Stimulated activated CD8-positive, alpha-beta memory T cell treated with anti-CD3 and anti-CD28 coated beads, Interleukin-4, amount 100 ng/mL, for 1 hour (primary cell): ENCODE measurements around the gene NR2E3.

Experiments used
- DNase-seq, 2 donors: peaks; one replicate each; pipeline ENCODE4 v3.0.0-alpha.2; 2020; ENCODE audit warnings: low read depth in 2 of 2, low spot score in 1 of 2

The NR2E3 gene

DNA sequence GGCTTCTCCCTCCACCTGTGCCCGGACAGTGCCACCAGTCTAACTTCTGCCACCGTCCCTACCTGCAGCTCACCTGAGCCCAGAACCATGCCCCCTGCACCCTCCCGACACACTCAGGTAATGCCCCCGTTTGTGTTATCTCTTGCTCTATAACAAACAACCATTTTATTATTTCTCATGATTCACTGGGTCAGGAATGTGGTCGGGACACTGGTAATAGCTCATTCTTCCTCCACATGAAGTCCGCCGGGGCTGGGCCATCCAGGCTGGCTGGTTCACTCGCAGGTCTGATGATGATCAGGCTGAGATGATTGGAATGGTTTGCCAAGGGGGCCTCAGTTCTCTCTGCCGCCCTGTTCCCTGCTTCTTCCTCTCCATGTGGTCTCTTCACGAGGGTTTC is 20.3 kb upstream of the NR2E3 start:
- no peak for DNase-seq

DNA sequence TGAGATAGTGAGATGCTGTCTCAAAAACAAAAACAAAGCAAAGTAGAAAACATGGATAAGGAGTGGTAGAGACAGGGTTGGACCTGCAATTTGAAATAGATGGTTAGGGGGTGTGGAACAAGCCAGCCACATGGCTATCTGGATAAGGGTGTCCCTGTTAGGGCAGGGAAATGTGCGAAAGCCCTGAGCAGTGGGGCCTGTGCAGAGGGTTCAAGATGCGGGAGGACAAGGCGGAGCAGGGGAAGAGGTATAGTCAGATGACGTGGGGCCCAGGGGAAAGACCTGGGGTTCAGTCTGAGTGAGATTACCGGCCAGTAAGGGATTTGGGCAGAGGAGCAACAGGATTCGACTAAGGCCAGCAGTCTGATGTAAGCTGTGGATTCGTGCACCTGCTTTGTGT is 18.4 kb upstream of the NR2E3 start:
- DNase-seq, result no peak

DNA sequence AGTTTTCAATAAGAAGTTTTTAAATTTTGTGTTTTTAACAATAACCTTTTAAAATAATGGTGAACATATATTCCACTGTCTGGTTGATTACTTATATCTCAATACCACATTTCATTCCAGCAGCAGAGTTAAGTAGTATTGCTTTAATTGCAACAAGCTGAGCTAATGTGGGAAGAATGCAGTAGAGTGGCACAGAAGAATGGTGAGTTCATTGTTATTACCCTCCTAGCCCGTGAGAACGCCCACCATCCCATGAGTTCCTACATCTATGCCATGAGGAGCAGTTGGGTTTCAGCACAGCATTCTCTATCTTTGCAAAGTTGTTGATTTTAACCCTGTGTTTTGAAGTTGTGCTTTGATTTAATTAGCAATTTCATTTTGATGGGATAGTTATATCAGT is 17.8 kb upstream of the NR2E3 start:
- no peak for DNase-seq

DNA sequence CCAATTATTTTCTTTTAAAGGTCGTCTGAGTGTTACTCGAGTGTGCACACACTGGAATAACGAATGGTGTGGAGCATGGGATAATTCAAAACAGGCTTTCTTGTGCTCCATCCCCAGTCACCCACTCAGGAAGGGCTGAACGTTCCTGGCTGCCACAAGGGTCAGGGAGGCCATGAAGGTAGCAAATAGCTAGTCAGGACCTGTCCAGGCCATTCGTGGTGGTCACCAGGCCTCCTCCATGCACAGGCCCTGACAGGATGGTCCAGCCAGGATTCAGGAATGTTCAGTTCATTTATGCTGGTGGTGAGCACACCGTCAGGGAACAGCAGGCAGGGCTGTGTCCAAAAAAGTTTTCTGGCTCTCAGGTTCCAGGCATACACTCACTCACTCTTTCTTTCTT is 11.7 kb upstream of the NR2E3 start:
- no peak for DNase-seq

DNA sequence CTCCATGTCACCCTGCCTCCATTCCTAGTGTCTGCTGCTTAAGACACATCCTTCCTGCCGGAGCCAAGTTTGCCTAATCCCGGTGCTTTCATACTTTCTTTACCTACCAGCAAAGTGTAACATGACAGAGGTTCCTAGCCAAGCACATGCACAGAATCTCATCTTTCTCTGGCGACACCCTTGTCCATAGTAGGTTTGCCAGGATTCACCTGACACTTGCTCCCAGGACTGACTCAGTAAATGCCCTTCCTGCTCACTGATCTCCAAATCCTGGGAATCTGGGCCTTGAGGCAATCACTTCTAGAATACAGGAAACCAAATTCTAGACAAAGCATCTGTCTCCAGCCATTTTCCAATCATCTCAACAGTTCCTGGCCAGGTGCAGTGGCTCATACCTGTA is 10.2 kb upstream of the NR2E3 start:
- no peak for DNase-seq

DNA sequence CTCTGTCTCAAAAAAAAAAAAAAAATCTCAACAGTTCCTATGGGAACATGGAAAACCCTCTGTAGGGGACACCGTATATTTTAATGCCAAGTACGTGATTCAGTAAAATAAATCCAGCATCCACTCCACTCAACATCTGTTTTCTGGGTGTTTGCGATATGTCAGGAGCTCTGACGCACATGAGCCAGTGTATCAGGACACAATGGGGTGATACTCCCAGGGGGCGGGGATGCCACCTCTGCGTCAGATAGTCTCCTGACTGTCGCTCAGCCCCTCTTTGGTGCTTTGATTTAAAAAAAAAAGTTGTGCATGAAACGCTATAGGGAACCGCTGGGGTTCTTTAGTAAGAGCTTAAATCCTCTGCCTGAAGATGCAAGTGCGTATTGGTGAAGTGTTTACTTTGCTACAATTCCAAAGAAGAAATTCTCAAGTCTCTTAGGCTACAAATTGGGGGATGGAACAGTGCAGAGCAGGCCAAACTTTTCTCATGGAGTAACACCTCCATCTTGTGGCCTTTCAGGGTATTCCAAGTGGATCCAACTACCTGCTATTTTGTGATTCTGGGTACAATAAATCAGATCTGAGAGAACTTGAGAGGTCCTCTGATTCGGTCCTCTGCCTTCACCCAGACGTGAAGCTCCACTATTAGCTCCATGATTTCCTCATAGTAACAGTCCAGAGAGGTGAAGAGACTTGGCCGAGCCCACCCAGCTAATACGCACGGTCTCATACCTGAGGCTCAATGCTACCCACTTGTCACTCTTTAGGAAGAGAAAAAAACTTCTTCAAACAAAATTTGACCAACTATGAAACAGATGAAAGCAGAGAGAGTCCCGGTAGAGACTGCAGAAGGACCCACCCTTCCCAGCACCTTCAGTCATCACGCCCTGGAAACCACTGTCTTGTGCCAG is 9.3 kb upstream of the NR2E3 start:
- DNase-seq, result no peak

DNA sequence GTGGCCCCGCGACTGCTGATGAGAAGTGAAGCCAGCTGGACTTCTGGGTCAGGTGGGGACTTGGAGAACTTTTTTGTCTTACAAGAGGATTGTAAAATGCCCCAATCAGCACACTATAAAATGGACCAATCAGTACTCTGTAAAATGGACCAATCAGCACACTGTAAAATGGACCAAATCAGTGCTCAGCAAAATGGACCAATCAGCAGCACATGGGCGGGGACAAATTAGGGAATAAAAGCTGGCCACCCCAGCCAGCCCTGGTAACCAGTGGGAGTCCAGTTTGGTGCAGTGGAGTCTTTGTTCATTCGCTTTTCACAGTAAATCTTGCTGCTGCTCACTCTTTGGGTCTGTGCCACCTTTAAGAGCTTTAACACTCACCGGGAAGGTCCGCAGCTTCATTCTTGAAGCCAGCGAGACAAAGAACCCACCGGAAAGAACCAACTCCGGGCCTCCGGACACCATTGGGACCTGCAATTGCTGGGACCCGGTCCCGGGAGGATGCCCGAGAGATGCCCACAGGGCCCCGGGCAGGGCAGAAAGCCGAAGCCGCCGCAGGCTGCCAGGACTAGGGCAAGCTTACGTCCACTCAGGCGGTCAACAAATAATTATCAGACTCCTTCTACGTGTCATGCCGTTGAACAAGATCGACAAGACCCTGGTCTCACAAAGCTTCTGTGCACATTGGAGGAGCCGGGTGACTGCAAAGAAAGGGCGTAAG is 8.3 kb upstream of the NR2E3 start:
- DNase-seq, result no peak

DNA sequence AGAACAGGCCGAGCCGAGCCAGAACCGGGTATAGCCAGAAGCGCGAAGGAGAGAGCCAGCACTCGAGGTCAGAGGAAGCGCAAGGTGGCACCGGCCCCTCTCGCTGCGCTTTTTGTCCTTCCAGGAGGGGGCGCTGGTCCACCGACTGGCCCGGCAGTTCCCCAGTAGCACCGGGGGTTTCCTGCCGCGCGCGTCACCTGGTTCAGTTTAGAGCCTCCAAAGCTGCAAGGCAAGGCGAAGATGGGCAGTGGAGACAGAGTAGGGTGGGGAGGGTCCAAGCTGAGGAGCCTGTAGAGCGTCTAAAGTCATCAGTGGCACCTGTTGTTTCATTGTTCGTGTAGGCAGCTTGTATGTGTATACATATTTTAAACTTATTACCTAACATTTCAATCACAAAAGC is 7.6 kb upstream of the NR2E3 start:
- DNase-seq, result no peak

DNA sequence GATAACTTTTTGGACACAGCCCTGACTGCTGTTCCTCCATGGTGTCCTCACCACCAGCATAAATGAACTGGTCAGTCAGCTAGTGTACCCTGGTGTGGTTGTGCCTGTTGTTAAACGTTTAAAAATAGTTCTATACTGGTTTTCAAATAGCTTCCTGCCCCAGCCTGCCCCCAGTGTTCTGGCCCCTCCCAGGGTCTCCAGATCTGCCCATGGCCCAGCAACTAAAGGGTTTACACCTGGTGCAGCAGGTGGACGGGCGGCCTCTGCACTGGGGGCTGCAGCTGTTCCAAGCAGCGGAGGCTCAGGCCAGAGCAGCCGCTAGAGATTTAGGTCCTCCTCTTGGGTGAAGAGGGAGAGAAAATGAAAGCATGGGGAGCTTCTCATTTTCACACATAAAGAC is 6.1 kb upstream of the NR2E3 start:
- DNase-seq, result no peak

DNA sequence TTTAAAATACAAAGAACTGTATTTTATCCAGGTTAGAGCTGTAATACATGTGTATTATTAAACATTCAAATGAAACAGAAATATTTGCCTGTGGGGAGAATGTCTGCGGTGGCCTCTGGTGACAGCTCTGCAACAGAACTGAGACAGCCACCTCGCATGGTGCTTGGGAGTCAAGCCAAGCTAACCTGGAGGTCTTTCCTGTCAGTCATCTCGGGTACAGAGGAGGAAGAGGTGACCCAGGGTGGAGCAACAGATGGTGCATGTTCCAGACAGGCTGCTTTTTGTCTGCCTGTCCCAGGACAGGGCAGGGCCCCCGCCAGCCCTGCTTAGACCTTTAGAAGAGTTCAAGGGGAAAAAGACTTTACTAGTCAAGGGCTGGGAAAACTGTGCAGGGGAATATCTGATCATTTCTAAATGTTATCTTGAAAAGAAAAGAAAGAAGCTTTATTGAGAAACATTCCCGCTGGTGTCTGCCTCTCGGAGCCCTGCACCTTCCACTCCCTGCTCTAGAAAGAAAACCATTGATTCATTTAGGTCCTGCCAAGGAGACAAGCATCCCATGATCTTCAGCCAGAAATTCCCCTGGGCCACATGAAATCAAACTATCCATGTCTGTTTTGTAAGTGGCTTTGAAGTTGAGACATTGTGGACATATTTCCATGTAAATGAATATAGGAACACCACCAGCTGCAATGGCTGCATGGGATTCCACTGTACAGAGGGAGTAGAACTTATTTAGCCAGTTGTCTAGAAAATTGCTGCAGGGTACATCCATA is 5.5 kb upstream of the NR2E3 start:
- no peak for DNase-seq

DNA sequence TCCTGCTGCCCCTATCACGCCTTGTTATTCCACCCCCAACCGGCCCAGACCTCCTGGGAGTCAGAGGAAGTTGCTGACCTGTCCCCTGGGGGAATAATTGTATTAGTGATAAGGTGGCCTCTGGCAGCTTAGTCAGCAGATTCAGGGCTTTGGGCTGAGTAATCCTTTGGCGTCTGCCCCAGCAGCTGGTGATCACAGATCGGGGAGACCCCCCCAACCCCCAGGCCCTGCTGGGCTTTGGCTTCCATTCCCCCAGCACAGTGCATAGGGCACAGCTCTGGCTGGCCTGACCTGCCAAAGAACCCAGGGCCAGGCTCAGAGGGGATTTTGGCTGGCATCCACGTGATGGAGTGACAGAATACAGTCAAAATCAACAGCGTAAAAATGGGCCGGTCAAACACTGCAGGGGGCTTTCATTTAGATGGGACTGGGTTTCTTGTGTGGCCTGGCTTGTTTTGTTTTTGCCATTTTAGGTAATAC is 3.9 kb upstream of the NR2E3 start:
- no peak for DNase-seq

DNA sequence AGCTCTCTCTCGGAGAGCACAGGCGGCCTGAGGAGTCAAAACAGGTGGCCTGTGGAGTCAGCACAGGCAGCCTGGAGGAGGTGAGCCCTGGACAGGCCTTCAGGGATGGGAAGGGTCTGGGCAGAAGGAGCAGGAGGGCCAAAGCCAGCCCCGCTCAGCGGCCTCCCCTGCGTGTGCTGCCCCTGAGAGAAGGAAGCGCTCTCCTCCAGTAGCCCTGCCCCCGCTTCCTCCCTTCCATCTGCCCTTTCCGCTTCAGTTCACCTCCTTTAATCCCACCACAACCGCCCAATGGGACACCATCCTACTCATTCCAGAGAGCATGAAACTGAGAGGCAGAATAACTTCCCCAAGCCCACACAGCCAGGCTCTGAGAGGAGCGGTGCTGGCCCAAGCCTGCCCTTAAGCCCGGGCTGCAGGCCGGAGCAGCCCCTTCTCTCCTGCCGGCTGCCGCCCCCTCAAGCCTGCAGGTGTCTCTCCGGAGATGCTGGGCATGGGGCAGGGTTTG is 3.2 kb upstream of the NR2E3 start:
- no peak for DNase-seq

DNA sequence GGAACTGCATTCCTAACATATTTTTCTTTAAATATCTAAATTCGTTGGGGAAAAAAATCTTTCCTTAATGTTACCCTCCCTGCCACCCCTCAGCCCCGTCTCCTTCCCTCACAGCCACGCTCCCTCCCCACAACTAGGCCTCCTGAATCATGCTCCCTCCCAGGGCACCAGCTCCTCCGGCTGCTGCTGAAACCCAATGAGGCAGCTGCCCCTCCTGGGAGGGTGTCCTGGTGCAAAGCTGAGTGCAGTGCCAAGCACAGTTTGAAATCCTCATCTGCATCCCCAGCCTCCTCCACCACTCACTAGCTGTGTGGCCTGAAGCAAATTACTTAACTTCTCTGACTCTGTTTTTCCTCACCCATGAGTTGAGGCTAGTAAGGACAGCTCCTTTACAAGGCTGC is 2.7 kb upstream of the NR2E3 start:
- DNase-seq, result no peak

DNA sequence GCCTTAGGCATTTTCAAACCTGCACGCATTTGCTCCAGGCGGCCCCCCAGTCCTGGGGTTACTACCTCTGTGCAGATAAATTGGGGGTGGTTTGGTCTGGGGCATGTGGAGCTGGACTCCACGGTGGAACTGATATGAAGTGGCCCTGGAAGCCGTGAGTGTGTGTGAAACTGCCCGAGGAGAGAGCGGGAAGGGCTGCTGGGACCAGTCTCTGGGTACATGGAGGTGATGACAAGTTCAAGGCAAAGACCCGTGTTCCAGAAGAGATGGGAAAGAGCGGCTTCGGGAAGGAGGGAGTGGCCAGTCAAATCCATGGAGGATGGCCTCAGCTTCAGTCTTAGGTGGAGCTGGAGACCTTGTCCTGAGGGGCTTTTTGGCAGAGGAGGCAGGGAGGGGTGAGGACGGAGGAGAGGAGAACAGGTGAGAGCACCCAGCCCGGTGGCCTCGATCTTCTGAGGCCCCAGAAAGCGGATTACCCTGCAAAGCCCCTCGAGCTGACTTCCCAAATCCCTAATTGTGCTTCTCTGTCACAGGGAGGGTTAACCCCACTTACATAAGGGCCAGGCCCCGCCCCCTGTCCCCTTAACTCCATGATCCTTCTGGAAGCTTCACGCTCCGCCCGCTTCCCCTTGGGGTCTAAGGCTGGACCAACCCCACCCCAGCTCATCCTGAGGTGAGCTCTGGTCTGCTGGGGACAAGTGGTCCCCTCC is 1.9 kb upstream of the NR2E3 start:
- DNase-seq, result no peak

DNA sequence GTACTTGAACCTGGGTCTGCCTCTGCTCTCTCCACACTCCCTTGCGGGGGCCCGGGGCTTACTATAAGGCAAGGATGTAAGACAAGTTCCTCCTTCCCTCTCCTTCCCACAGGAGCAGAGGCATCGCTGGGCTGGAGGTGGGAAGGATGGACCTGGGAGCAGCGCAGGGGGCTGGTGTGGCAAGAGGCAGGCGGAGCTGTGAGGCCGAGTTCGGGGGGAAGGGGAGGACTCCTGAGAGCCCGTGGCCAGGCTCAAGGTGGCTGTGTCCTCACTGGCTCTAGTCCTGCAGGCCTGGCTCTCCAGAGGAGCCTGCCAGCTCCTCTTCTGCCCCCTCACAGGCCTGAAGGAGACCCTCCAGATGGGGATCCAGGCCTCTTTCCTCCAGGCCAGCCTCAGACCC is 1.0 kb upstream of the NR2E3 start:
- DNase-seq, result no peak

DNA sequence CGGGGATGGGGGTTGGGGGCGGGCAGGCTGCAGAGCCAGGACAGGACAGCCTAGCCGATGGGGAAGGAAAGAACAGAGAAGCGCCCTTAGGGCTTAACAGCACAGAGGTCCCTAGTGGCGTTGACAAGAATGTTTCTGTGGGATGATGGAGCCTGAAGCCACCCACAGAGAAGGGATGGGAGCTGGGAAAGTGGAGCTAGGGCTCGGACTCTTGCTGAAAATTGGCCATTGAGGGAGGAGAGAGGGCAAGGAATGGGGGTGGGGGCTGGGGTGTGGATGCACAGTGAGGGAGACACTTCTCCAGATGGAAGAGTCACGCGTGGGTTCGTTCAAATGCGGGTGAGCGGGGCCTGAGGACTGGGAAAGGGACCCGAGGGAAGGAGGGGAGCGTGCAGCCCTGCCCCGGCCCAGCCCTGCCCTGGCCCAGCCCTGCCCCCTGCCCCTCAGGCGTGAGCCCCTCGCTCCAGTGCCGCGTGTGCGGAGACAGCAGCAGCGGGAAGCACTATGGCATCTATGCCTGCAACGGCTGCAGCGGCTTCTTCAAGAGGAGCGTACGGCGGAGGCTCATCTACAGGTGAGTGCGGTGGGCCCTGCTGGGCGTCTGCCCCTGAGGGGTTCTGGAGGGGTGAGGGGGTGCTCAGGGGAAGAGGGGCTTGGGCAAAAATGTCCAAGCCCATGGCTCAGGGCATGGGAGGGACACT is 832 bp downstream of the NR2E3 start:
- DNase-seq, result no peak

DNA sequence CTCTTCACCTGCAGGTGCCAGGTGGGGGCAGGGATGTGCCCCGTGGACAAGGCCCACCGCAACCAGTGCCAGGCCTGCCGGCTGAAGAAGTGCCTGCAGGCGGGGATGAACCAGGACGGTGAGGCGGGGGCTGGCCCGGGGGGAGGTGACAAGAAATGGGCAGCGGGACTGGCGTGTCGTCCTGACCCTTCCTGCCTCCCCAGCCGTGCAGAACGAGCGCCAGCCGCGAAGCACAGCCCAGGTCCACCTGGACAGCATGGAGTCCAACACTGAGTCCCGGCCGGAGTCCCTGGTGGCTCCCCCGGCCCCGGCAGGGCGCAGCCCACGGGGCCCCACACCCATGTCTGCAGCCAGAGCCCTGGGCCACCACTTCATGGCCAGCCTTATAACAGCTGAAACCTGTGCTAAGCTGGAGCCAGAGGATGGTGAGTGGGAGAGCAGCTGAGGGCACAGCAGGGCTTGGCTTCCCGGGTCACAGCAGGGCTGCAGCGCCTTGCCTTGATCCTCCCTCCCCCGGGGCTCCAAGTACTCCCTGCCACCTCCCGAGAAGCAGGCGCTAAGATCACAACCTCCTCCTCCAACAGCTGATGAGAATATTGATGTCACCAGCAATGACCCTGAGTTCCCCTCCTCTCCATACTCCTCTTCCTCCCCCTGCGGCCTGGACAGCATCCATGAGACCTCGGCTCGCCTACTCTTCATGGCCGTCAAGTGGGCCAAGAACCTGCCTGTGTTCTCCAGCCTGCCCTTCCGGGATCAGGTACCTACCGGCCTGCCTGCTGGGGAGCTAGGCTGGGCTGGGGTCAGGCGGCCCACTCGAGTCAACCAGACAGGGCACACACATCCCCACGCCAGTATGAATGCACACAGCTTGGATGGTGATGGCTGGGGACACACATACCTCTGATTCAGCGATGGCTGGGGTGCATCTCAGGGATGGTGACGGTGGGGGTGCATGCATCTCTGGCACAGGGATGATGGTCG is 1.7 kb downstream of the NR2E3 start:
- DNase-seq, result no peak

DNA sequence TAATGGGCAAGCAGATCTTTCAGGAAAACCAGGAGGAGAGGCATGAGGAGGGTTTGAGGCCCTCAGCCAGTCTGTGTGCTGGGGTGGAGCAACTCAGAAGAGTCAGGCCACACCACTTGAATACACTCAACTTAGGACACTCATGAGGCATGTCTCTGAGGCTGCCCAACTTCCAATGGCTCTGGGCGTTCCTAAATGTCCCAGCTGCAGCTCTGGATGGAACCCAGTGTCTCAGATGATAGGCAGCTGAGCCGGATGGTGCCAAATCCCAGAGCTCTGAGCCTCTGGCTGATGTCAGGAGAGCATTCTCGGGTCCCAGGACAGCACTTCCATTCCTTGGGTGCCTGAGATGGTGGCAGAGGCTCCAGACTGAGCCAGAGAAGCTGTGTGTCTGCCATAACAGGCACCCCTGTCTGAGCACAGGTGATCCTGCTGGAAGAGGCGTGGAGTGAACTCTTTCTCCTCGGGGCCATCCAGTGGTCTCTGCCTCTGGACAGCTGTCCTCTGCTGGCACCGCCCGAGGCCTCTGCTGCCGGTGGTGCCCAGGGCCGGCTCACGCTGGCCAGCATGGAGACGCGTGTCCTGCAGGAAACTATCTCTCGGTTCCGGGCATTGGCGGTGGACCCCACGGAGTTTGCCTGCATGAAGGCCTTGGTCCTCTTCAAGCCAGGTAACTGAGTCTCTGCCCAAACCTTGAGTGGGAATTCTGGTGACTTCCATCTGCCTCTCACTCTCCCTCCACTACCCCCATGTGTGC is 2.8 kb downstream of the NR2E3 start:
- DNase-seq, result no peak
